PC-3 (cell line): ENCODE results near the gene LINC01488. TPM values are rescaled to one million over a fixed set of nuclear protein-coding genes. Genes with fewer than 3 reads are reported as not detected.

Experiments used
- ATAC-seq: fragments of 200-7000 bp; cut with Tn5 transposase; 2 replicates; pipeline ENCODE4 v1.9.1; 2020; ENCODE audit warnings: mild to moderate bottlenecking, moderate library complexity
- BruUV-seq: library from RNA; stranded (reverse); fragments of 400-500 nt; replicated peaks from 2 replicates; lab custom pipeline; 2021; lab: Mats Ljungman, UMichigan
- CTCF ChIA-PET: fragments of 300-600 bp; sonication (Branson Sonifier 250); formaldehyde crosslinking; loops from one replicate; lab custom pipeline; 2022; ENCODE audit warnings: antibody characterized with exemption; lab: Charles Lee
- POLR2A ChIA-PET: fragments of 300-600 bp; sonication (Branson Sonifier 250); formaldehyde crosslinking; loops from one replicate; lab custom pipeline; 2022; ENCODE audit warnings: antibody characterized with exemption; ENCODE audit not compliant: unreplicated experiment; lab: Charles Lee
- DNase-seq: peaks from one replicate; pipeline ENCODE4 v3.0.0-alpha.2; 2015
- H2AFZ ChIP-seq: fragments of 300-600 bp; sonication (generic); 2 replicates; pipeline ENCODE4 v1.6.0; 2016; ENCODE audit warnings: antibody characterized with exemption, low read length
- H3F3A ChIP-seq: fragments of 300-600 bp; sonication (generic); one replicate; pipeline ENCODE4 v1.6.0; 2017; ENCODE audit warnings: antibody characterized with exemption, low read length, control low read depth, mild to moderate bottlenecking; ENCODE audit not compliant: unreplicated experiment
- H3K27ac ChIP-seq: fragments of 300-600 bp; sonication (generic); 2 replicates; pipeline ENCODE4 v1.5.1; 2016; ENCODE audit warnings: mild to moderate bottlenecking, low read length
- H3K27me3 ChIP-seq: fragments of 300-600 bp; sonication (generic); 2 replicates; pipeline ENCODE4 v1.6.1; 2016; ENCODE audit warnings: low read length, mixed read lengths
- H3K36me3 ChIP-seq: fragments of 300-600 bp; sonication (generic); 2 replicates; pipeline ENCODE4 v1.6.1; 2016; ENCODE audit warnings: low read depth, mixed run types, low read length, mixed read lengths
- H3K4me1 ChIP-seq: fragments of 300-600 bp; sonication (generic); 2 replicates; pipeline ENCODE4 v1.5.1; 2016; ENCODE audit warnings: low read length; ENCODE audit not compliant: insufficient read depth
- H3K4me2 ChIP-seq: fragments of 300-600 bp; sonication (generic); 2 replicates; pipeline ENCODE4 v1.6.0; 2016; ENCODE audit warnings: low read length
- H3K4me3 ChIP-seq: fragments of 300-600 bp; sonication (generic); 2 replicates; pipeline ENCODE4 v1.5.1; 2016; ENCODE audit warnings: mild to moderate bottlenecking, low read length, mixed read lengths
- H3K79me2 ChIP-seq: fragments of 300-600 bp; sonication (generic); 2 replicates; pipeline ENCODE4 v1.6.1; 2017; ENCODE audit warnings: low read length, mixed read lengths
- H3K9ac ChIP-seq: fragments of 300-600 bp; sonication (generic); 2 replicates; pipeline ENCODE4 v1.6.0; 2016; ENCODE audit warnings: mild to moderate bottlenecking, low read length
- H3K9me2 ChIP-seq: fragments of 300-600 bp; sonication (generic); replicated peaks from 2 replicates; pipeline ENCODE4 v1.6.1; 2016; ENCODE audit warnings: mixed run types, low read length, mixed read lengths
- H3K9me3 ChIP-seq: fragments of 300-600 bp; sonication (generic); 2 replicates; pipeline ENCODE4 v1.6.1; 2016; ENCODE audit warnings: low read length, mixed read lengths
- H4K20me1 ChIP-seq: fragments of 300-600 bp; sonication (generic); 2 replicates; pipeline ENCODE4 v1.6.1; 2016; ENCODE audit warnings: low read length, mixed read lengths
- CTCF ChIP-seq: fragments of 300-600 bp; sonication (generic); conservative IDR thresholded peaks from 2 replicates; pipeline ENCODE4 v1.5.1; 2017; ENCODE audit warnings: antibody characterized with exemption, low read depth, mild to moderate bottlenecking, low read length
- EZH2 ChIP-seq: fragments of 300-600 bp; sonication (generic); IDR thresholded peaks from one replicate; pipeline ENCODE4 v1.6.1; 2017; ENCODE audit warnings: antibody characterized with exemption, mild to moderate bottlenecking, low read length; ENCODE audit not compliant: unreplicated experiment
- EZH2phosphoT487 ChIP-seq: fragments of 300-600 bp; sonication (generic); IDR thresholded peaks from 2 replicates; pipeline ENCODE4 v1.6.1; 2018; ENCODE audit warnings: mild to moderate bottlenecking, antibody characterized with exemption, low read length, borderline replicate concordance
- intact Hi-C: fragments of 100-400 bp; cut with micrococcal nuclease; formaldehyde crosslinking; loops from 2 replicates; pipeline ENCODE4 v1.9.0; 2023
- total RNA-seq: library from RNA; depleted of rRNA; stranded (reverse); fragments of >200 nt; gene quantifications from 2 replicates; pipeline ENCODE4 v1.2.3, GENCODE V29; 2014

The LINC01488 gene
- total RNA-seq, 1 experiment from 2014 or later: not detected

- intact Hi-C loops: no loop called here
- Histone ChIP-seq H2AFZ (no peak overlapping the region), H3K9ac (no peak overlapping the region), H3K27me3 (no peaks in the 10 kb centered on the region), H3F3A (no peaks in the 10 kb centered on the region), H3K9me2 (no peaks in the 10 kb centered on the region), H3K4me3 (no peak overlapping the region), H3K4me1 (no peaks in the 10 kb centered on the region), H3K79me2 (no peaks in the 10 kb centered on the region), H3K27ac (no peak overlapping the region), H3K4me2 (no peak overlapping the region), H3K36me3 (no peaks in the 10 kb centered on the region), H4K20me1 (no peaks in the 10 kb centered on the region), H3K9me3 (no peaks in the 10 kb centered on the region)
- ATAC-seq: no peak
- no peak for TF ChIP-seq EZH2
- no peak for TF ChIP-seq EZH2phosphoT487
- TF ChIP-seq CTCF: no peak
- no TSS peak for BruUV-seq
- ChIA-PET CTCF (interaction anchor here (0.6 kb wide), 1 partner anchor 247 kb away, joined by 3 read pairs; no protein-coding TSS in a partner anchor), POLR2A (interaction anchor here (0.6 kb wide), 1 partner anchor 15 kb away, joined by 5 read pairs; no protein-coding TSS in a partner anchor)
- no peak for DNase-seq
These were observed 52.1 kb downstream of the LINC01488 start for GRCh38 chr11:69533296-69534165.

- Histone ChIP-seq H3K9me2 (no peaks in the 10 kb centered on the region), H3K79me2 (no peaks in the 10 kb centered on the region), H3K27me3 (no peaks in the 10 kb centered on the region), H3K9ac (no peak overlapping the region), H3K4me3 (no peak overlapping the region), H3F3A (no peaks in the 10 kb centered on the region), H3K4me2 (no peak overlapping the region), H3K9me3 (no peaks in the 10 kb centered on the region), H3K4me1 (no peaks in the 10 kb centered on the region), H3K36me3 (no peaks in the 10 kb centered on the region), H4K20me1 (no peaks in the 10 kb centered on the region), H3K27ac (no peak overlapping the region), H2AFZ (no peak overlapping the region)
- intact Hi-C loops: no loop called here
- ATAC-seq (no peak), DNase-seq (no peak)
- ChIA-PET POLR2A (no interaction called here), CTCF (no interaction called here)
- TF ChIP-seq EZH2: no peak
- no peak for TF ChIP-seq EZH2phosphoT487
- TF ChIP-seq CTCF: no peak
- BruUV-seq: no TSS peak
These were observed 52.7 kb downstream of the LINC01488 start for GRCh38 chr11:69534166-69534530.

GRCh38 chr11:69535908-69536307, 54.4 kb downstream of the LINC01488 start:
- Histone ChIP-seq H3F3A (no peaks in the 10 kb centered on the region), H3K27ac (no peak overlapping the region), H3K4me3 (no peak overlapping the region), H3K9me2 (no peaks in the 10 kb centered on the region), H3K4me1 (no peaks in the 10 kb centered on the region), H2AFZ (no peak overlapping the region), H3K79me2 (no peaks in the 10 kb centered on the region), H3K27me3 (no peaks in the 10 kb centered on the region), H4K20me1 (no peaks in the 10 kb centered on the region), H3K36me3 (no peaks in the 10 kb centered on the region), H3K9ac (no peak overlapping the region), H3K4me2 (no peak overlapping the region), H3K9me3 (no peaks in the 10 kb centered on the region)
- intact Hi-C loops: no loop called here
- no peak for TF ChIP-seq EZH2
- no peak for TF ChIP-seq EZH2phosphoT487
- TF ChIP-seq CTCF: no peak
- BruUV-seq: no TSS peak
- DNase-seq: no peak
- no peak for ATAC-seq
- CTCF ChIA-PET: no interaction called here
- POLR2A ChIA-PET: no interaction called here
